Activated B cell treated with CpG ODN at 0.5 μM for 24 hours (primary cell): ENCODE results near the gene WWOX. TPM values are rescaled to one million over a fixed set of nuclear protein-coding genes. Genes with fewer than 3 reads are reported as not detected.
A peak's percentile ranks its signal among the peaks of the same experiment; 100 is the strongest.

ENCODE experiments used
- ATAC-seq: fragments of 200-7000 bp; cut with Tn5 transposase; one replicate; pipeline ENCODE4 v1.10.0; 2021; ENCODE audit warnings: low read depth, mild to moderate bottlenecking, moderate library complexity
- CTCF ChIA-PET: fragments of 350-600 bp; sonication (Branson Sonifier 250); formaldehyde crosslinking; loops from one replicate; lab custom pipeline; 2021; ENCODE audit warnings: antibody characterized with exemption; lab: Charles Lee
- POLR2A ChIA-PET: fragments of 350-600 bp; sonication (Branson Sonifier 250); formaldehyde crosslinking; loops from one replicate; lab custom pipeline; 2021; ENCODE audit warnings: antibody characterized with exemption; lab: Charles Lee
- DNase-seq: peaks from one replicate; pipeline ENCODE4 v3.0.0; 2022
- H3K27ac Mint-ChIP-seq: one replicate; pipeline ENCODE4 v1.8.0; 2020; ENCODE audit warnings: mixed read lengths
- H3K27me3 Mint-ChIP-seq: one replicate; pipeline ENCODE4 v1.8.0; 2021; ENCODE audit warnings: mixed read lengths
- H3K36me3 Mint-ChIP-seq: one replicate; pipeline ENCODE4 v1.8.0; 2021; ENCODE audit warnings: low read depth, mixed read lengths
- H3K4me1 Mint-ChIP-seq: one replicate; pipeline ENCODE4 v1.8.0; 2021; ENCODE audit warnings: mixed read lengths
- H3K4me3 Mint-ChIP-seq: one replicate; pipeline ENCODE4 v1.8.0; 2020; ENCODE audit warnings: mild to moderate bottlenecking, mixed read lengths
- H3K9me3 Mint-ChIP-seq: one replicate; pipeline ENCODE4 v1.8.0; 2020; ENCODE audit warnings: mixed read lengths
- CTCF ChIP-seq: fragments of 200-600 bp; IDR thresholded peaks from one replicate; pipeline ENCODE4 v1.8.0; 2022; ENCODE audit warnings: antibody characterized with exemption, mild to moderate bottlenecking
- intact Hi-C: fragments of 100-400 bp; cut with micrococcal nuclease; formaldehyde crosslinking; loops from one replicate; pipeline ENCODE4 v1.15.1; 2024
- total RNA-seq: library from RNA; stranded (reverse); gene quantifications from 2 replicates; pipeline ENCODE4 v1.2.3, GENCODE V29; 2022

The WWOX gene
- total RNA-seq, 1 donor from 2014 or later: 22.6 TPM

GRCh38 chr16:78882150-78882549 lies 782.7 kb downstream of the WWOX start:
- CTCF ChIA-PET: no interaction called here
- no peaks in the 10 kb centered on the region for H3K9me3 Mint-ChIP-seq
- no peaks in the 10 kb centered on the region for H3K27me3 Mint-ChIP-seq
- DNase-seq: no peak
- TF ChIP-seq CTCF: no peak
- no peak overlapping the region for H3K4me3 Mint-ChIP-seq
- H3K4me1 Mint-ChIP-seq: no peaks in the 10 kb centered on the region
- no peaks in the 10 kb centered on the region for H3K36me3 Mint-ChIP-seq
- intact Hi-C loops: no loop called here
- POLR2A ChIA-PET: no interaction called here
- ATAC-seq: no peak
- no peak overlapping the region for H3K27ac Mint-ChIP-seq

DNA sequence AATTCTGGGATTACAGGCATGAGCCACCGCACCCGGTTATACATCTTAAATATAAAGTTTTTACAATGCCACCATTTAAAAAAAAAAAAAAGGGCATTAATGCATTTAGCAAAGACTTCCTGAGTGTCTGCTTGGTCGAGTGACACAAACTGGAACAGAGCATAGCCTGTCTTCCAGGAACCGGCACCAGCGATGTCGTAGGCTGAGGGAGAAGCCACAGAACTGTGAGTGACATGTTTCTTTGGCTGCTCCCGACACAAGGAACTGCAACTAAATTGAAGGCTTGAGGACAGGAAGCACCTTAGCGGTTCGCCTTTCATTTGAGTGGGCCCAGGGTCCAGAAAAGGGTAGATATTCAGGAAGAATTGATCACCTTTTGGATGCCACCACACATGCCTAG lies 783.3 kb downstream of the WWOX start:
- no peak for TF ChIP-seq CTCF
- ChIA-PET POLR2A (no interaction called here), CTCF (no interaction called here)
- ATAC-seq: no peak
- Mint-ChIP-seq H3K27ac (no peak overlapping the region), H3K36me3 (no peaks in the 10 kb centered on the region), H3K4me1 (no peaks in the 10 kb centered on the region), H3K27me3 (no peaks in the 10 kb centered on the region), H3K9me3 (no peaks in the 10 kb centered on the region), H3K4me3 (no peak overlapping the region)
- intact Hi-C loops: no loop called here
- no peak for DNase-seq

DNA sequence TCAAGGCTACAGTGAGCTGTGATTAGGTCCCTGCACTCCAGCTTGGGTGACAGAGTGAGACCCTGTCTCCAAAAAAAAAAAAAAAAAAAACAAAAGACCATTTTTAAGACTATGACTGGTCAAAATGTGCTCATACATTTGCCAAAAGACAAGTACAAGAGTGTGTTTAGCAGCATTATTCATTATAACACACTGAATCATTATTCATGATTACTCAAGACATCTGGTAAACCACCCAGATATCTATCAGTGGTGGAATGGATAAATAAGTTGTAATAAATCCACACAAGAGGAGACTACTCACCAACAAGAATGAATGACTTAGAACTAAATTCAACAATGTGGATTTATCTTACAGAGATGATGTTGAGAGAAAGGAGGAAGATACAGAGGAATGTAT lies 784.8 kb downstream of the WWOX start:
- ChIA-PET CTCF (no interaction called here), POLR2A (no interaction called here)
- Mint-ChIP-seq H3K27me3 (no peaks in the 10 kb centered on the region), H3K9me3 (no peaks in the 10 kb centered on the region), H3K36me3 (no peaks in the 10 kb centered on the region), H3K4me3 (no peak overlapping the region), H3K27ac (no peak overlapping the region), H3K4me1 (no peaks in the 10 kb centered on the region)
- ATAC-seq: no peak
- no peak for TF ChIP-seq CTCF
- no peak for DNase-seq
- intact Hi-C loops: no loop called here

DNA sequence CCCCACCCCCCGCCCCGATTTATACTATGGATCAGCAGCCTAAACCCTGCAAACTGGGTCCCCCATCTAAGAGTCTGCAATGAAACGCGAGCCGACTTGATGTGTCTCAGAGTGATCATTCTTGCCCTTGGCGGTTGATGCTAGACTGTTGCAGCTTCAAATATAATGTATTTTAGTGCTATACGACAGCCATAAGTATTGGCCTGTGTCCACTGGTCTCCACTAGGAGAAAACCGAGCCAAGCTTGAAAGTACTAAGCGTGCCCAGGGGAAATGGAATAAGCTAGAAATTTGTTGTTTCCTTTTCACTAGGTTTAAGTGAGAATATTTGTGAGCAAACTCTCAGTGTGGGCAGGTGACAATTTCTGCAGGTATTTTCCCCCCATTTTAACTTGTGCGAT lies 789.9 kb downstream of the WWOX start:
- peaks cover 5% of the 10 kb centered on the region for H3K9me3 Mint-ChIP-seq
- H3K4me1 Mint-ChIP-seq: peaks cover 31% of the 10 kb centered on the region
- H3K36me3 Mint-ChIP-seq: peaks cover 3% of the 10 kb centered on the region
- intact Hi-C loops: no loop called here
- DNase-seq (no peak), ATAC-seq (no peak)
- no peak overlapping the region for H3K4me3 Mint-ChIP-seq
- H3K27ac Mint-ChIP-seq: no peak overlapping the region
- ChIA-PET CTCF (no interaction called here), POLR2A (no interaction called here)
- no peak for TF ChIP-seq CTCF
- no peaks in the 10 kb centered on the region for H3K27me3 Mint-ChIP-seq

DNA sequence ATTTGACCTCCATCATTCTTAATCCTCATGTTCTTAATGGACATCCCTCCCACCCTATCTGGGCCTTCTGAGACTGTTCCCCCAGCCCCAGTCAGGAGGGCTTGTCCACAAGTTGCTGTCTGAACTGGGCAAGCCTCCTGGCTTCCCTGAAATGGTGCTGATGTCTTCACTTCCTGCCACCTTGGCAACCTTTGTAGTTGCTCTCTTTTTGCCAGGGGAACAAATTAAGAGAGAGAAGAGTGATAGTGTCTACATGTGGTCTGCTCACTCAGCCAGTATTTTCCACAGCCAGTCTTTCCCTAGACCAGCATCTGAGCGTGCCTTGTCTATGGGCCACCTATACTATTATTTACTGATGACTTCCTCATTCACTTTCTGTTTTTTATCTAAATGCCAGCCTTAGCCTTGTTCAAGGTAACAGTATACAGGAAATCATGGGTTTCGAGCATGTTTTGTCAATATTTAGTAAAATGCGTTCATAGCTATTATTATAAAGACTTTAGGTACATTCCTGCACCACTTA lies 791.0 kb downstream of the WWOX start:
- Mint-ChIP-seq H3K27me3 (no peaks in the 10 kb centered on the region), H3K36me3 (peaks cover 3% of the 10 kb centered on the region), H3K27ac (no peak overlapping the region), H3K4me3 (no peak overlapping the region), H3K4me1 (peaks cover 31% of the 10 kb centered on the region), H3K9me3 (peaks cover 5% of the 10 kb centered on the region)
- DNase-seq: no peak
- intact Hi-C loops: no loop called here
- ATAC-seq: peak; percentile 31
- no peak for TF ChIP-seq CTCF
- POLR2A ChIA-PET: no interaction called here
- CTCF ChIA-PET: no interaction called here
